Right atrium auricular region (tissue), 2 donors: Measurements from ENCODE around the gene HGF. TPM values are rescaled to one million over a fixed set of nuclear protein-coding genes. Genes with fewer than 3 reads are reported as not detected.

Experiments
- DNase-seq: peaks from one replicate; pipeline ENCODE4 v3.0.0-alpha.2; 2019; ENCODE audit warnings: low spot score
- H3K27ac ChIP-seq, 2 donors: fragments of 200-600 bp; sonication (generic); 1 replicate in 1 of 2; 2 replicates in 1 of 2; pipeline ENCODE4 v1.5.1; 2016 to 2019
- H3K27me3 ChIP-seq, 2 donors: fragments of 200-600 bp; sonication (generic); one replicate each; pipeline versions ENCODE4 v1.5.1 to v1.6.0; 2017 to 2019
- H3K36me3 ChIP-seq: fragments of 200-600 bp; sonication (generic); one replicate; pipeline ENCODE4 v1.5.1; 2016
- H3K4me1 ChIP-seq, 2 donors: fragments of 200-600 bp; sonication (generic); one replicate each; pipeline versions ENCODE4 v1.5.1 to v1.6.0; 2017 to 2019
- H3K4me3 ChIP-seq, 2 donors: fragments of 200-600 bp; sonication (generic); 1 replicate in 1 of 2; 2 replicates in 1 of 2; pipeline ENCODE4 v1.5.1; 2017 to 2019; ENCODE audit warnings: mild to moderate bottlenecking in 1 of 2, moderate library complexity in 1 of 2
- H3K9me3 ChIP-seq, 2 donors: fragments of 200-600 bp; sonication (generic); one replicate each; pipeline ENCODE4 v1.5.1; 2019
- CTCF ChIP-seq, 2 donors: fragments of 200-600 bp; sonication (generic); IDR thresholded peaks; one replicate each; pipeline ENCODE4 v1.5.1; 2019; ENCODE audit warnings: antibody characterized with exemption in 2 of 2
- total RNA-seq, 2 donors: library from RNA; depleted of rRNA; stranded (reverse); fragments of >200 nt; gene quantifications; one replicate each; pipeline ENCODE4 v1.1.0, GENCODE V29; 2016

HGF gene
- total RNA-seq, 2 donors from 2014 or later = 2.1 to 3.5 TPM

- Histone ChIP-seq H3K9me3 (no peaks in the 10 kb centered on the region), H3K36me3 (no peaks in the 10 kb centered on the region), H3K27me3 (no peaks in the 10 kb centered on the region), H3K4me3 (no peak overlapping the region), H3K4me1 (peaks cover 0 to 8% of the 10 kb centered on the region in 2 donors), H3K27ac (peak overlapping the region in 1 of 2 donors; percentile 6)
- DNase-seq = no peak
- TF ChIP-seq CTCF (IDR thresholded peaks at IDR 0.05) = no peak
These were observed 84.5 kb downstream of the HGF start for GRCh38 chr7:81685270-81685868.

GRCh38 chr7:81684514-81685269, 85.2 kb downstream of the HGF start:
- Histone ChIP-seq H3K4me1 (peaks cover 0 to 8% of the 10 kb centered on the region in 2 donors), H3K9me3 (no peaks in the 10 kb centered on the region), H3K4me3 (no peak overlapping the region), H3K27me3 (no peaks in the 10 kb centered on the region), H3K36me3 (no peaks in the 10 kb centered on the region), H3K27ac (peak overlapping the region in 1 of 2 donors; percentile 6)
- TF ChIP-seq CTCF (IDR thresholded peaks at IDR 0.05) = no peak
- DNase-seq = peak; percentile 96

DNA sequence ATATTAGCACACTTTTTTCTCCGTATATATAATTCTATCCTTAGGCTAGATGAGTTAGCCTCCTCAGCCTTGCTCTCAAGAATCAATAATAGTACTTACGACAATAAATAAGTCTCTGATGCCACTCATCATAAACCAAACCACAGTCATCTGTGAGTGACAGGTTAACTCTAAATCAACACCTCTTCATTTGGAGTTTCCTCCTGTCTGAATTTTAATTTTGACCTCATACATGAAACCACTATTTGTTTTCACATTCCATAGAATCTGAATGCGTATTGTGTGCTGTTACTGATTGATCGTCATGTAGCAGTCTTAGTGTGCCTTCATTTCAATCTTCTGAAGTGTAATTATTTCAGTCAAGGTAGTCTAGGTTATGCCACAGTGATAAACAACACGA, 85.8 kb downstream of the HGF start:
- peaks cover 0 to 8% of the 10 kb centered on the region in 2 donors for H3K4me1 ChIP-seq
- H3K9me3 ChIP-seq = no peaks in the 10 kb centered on the region
- no peak for TF ChIP-seq CTCF (IDR thresholded peaks at IDR 0.05)
- H3K36me3 ChIP-seq = no peaks in the 10 kb centered on the region
- H3K27ac ChIP-seq = no peak overlapping the region
- no peak for DNase-seq
- no peaks in the 10 kb centered on the region for H3K27me3 ChIP-seq
- no peak overlapping the region for H3K4me3 ChIP-seq

DNA sequence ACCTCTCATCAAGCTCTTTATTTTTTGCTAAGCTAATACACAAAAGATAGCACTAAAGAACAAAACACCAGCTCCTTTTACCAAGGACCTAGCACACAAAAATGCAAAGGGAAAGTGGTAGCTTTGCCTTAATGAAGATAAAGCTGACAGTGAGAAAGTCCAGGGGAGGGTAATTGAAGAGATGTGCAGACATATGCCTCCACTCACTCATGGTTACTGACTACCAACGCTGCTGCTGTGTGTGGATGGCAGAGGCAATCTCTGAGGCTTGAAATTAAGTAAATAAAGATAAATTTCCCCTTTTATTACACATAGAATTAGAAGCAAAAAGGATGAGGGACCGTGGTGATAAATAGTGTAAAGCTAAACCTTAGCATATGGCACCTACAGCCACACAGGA, 87.0 kb downstream of the HGF start:
- no peak overlapping the region for H3K4me3 ChIP-seq
- no peak for TF ChIP-seq CTCF (IDR thresholded peaks at IDR 0.05)
- H3K9me3 ChIP-seq = no peaks in the 10 kb centered on the region
- H3K27me3 ChIP-seq = no peaks in the 10 kb centered on the region
- peaks cover 0 to 8% of the 10 kb centered on the region in 2 donors for H3K4me1 ChIP-seq
- no peaks in the 10 kb centered on the region for H3K36me3 ChIP-seq
- no peak overlapping the region for H3K27ac ChIP-seq
- no peak for DNase-seq

- TF ChIP-seq CTCF (IDR thresholded peaks at IDR 0.05) = no peak
These were observed 89.7 kb downstream of the HGF start for GRCh38 chr7:81680120-81680519.

More at GRCh38 chr7:81680120-81680519, 89.7 kb downstream of the HGF start:
- H3K4me1 ChIP-seq = peaks cover 0 to 15% of the 10 kb centered on the region in 2 donors
- no peak overlapping the region for H3K4me3 ChIP-seq
- DNase-seq = no peak
- no peaks in the 10 kb centered on the region for H3K27me3 ChIP-seq
- H3K36me3 ChIP-seq = no peaks in the 10 kb centered on the region
- H3K9me3 ChIP-seq = no peaks in the 10 kb centered on the region
- no peak overlapping the region for H3K27ac ChIP-seq
